ENCODE data around the gene SNAP25. TPM values are rescaled to one million over a fixed set of nuclear protein-coding genes. Genes with fewer than 3 reads are reported as not detected.

The SNAP25 gene
- total RNA-seq: 0.25 and 0.44 TPM in 2 replicates

DNA sequence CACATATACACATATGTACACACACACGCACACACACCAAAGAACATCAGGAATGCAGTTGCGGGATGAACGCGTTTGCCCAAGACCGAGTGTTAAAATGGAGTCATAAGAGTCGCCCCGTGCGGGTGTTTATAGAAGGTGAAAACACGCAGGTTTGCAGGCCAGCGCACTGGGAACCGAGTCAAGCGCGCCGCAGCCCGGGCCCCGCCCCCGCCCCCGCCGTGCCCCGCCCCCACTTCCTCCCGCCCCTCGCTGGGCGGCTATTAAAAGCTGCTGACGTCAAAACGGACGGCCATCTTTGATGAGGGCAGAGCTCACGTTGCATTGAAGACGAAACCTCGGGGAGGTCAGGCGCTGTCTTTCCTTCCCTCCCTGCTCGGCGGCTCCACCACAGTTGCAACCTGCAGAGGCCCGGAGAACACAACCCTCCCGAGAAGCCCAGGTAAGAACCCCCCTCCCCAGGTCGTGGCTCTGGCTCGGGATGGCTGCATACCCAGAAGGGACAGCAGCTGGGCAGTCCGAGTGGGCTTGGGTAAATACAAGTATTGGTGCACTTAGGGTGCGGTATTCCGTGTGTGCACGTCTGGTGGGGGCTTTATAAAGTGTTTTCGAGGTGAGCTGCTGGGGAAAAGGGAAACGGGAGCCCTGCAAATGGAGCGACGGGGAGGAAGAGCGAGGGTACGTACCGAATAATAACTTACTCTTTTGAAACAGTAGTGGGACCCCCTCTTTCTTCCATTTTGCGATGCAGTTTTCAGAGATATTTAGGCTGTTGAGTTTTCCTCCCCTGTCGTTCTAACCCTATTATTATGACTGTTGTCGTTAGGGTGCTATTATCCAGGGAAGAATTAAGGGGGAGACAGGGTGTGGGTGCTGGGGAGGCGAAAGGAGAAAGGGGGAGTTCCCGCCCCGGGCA, at the start of gene SNAP25:
TSS of gene SNAP25 (plus strand) at position 295 of the 916 bp plus-strand sequence. CDS start 56,662 bp downstream, outside the sequence.

Other genes starting within 250 kb of the SNAP25 start
- 1.00 and 1.9 TPM in 2 replicates for gene ANKEF1, start 183.8 kb upstream of the SNAP25 start, total RNA-seq
- 6.6 and 7.1 TPM in 2 replicates for gene MKKS, start 215.4 kb downstream of the SNAP25 start, total RNA-seq
- 4.0 and 4.7 TPM in 2 replicates for gene SLX4IP, start 216.5 kb downstream of the SNAP25 start, total RNA-seq